GM18867 (cell line): ENCODE measurements around the gene KSR2.
A peak's percentile ranks its signal among the peaks of the same experiment; 100 is the strongest.
"Not testable (repeated sequence)": the region's sequence is repeated elsewhere in the genome, so short reads cannot be mapped to it uniquely, and the experiment has no call there.

Source experiments
- ATAC-seq: cut with Tn5 transposase; IDR thresholded peaks from one replicate; pipeline ENCODE4 v1.9.1; 2021; ENCODE audit warnings: mild to moderate bottlenecking, moderate library complexity; ENCODE audit not compliant: unreplicated experiment

KSR2 gene

DNA sequence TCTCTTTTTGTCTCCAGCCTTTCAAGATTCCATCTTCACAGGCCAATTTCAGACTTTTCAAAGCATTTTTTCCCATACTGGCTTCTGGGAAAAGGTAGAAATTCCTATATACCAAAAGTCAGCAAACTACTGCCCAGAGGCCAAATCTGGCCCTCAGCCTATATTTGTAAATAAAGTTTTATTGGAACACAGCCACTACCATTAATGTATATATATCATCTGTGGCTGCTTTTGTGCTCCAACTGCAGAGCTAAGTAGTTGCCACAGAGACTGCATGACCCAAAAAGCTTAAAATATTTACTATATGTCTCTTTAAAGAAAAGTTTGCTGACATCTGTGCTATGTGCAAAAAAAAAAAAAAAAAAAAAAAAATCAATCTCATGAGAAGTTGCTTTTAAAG, 76.3 kb downstream of the KSR2 start:
- ATAC-seq = no peak

DNA sequence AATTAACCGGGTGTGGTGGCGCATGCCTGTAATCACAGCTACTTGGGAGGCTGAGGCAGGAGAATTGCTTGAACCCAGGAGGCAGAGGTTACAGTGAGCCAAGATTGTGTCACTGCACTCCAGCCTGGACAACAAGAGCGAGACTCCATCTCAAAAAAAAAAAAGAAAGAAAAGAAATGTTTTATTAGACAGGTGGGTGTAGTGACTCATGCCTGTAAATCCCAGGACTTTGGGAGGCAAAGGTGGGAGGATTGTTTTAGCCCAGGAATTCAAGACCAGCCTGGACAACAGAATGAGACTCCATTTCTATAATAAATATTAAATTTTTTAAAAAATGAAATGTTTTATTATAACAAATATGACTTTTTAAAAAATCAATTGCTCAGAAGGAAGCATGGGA, 77.5 kb downstream of the KSR2 start:
- ATAC-seq = not testable (repeated sequence)

DNA sequence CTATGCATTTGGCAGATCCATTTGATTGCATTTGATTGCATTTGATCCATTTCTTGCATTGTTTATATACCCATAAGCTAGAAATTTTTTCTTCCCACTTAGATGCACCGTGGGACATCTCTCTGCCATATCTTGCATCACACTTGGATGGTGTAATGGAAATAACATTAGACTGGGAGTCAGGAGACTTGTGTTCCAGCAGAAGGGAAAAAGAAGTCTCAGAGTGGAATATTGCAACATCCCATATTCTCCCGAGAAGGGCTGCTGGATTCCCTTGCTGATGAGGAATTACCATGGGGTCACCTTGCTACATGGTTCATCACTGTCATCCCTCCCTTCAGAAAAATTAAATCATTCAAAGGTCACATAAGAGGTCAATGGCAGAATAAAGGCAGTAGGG, 78.1 kb downstream of the KSR2 start:
- no peak for ATAC-seq

DNA sequence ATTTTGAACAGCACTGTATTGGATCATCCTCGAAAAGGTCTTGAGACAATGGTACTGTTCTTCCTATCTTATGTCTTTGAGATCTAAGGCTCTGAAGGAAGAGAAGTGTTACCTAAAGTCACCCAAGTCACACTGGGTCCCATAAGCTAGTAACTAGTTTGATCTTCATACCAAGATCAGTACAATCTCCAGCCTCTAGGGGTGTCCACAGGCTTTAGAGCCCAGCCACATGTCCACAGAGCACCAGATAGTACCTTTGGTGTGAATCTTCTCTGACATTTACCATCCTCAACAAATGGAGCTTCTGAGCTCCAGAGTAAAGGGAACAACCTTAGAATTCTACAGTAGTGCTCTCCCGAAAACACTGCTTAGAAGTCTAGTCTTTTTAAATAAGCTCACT, 78.7 kb downstream of the KSR2 start:
- no peak for ATAC-seq

DNA sequence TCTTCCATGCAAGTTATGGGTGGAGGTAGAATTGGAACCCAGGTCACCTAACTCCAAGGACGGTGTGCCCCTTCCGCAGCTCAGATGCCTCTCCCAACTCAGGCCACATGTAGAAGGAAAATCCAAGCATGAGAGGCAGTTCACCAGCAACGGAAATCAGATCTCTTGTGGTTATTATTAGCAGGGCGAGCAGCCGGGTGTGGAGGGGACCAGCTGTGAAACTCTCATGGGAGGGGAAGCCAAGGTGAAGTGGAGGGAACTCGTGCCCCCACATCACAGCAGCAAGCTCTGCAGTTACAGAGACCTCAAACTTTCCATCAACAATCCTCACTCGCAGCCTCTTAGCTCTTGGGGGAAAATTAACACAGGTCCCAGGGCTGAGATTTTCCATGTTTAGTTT, 79.7 kb downstream of the KSR2 start:
- no peak for ATAC-seq

DNA sequence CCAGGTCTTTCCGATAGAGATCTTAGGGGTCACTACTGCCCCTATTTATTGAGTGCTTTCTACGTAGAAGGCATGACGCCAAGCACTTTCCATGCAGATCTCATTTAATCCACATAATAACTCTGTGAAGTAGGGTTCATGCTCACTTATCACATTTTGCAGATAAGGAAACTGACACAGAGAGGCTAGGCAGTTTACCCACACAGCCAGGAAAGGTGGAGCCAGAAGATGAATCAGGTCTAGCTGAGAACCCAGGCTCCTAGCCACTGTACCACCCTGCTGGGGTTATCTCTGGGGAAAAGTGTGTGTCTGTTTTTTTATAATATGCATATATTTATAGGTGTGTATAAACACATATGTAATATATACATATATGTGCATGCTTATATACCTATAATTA, 83.6 kb downstream of the KSR2 start:
- ATAC-seq = no peak

DNA sequence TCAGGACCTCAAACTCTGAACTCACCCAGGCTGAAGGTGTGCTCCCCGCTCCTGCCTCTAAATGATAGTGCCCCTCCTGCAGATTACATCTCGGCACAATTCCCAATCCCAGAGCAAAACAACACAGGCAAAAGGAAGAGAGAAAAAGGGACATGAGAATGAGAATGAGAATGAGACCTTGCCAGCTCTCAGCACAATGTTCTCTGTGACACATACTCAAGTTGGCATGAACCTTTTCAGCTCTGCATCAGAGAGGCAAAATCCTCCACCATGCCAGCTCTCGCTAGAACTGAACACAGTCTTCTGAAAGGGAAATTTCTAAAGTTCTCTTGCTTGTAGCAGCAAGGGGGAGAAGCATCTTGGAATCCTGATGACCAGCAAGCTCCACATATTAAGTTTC, 84.6 kb downstream of the KSR2 start:
- no peak for ATAC-seq

DNA sequence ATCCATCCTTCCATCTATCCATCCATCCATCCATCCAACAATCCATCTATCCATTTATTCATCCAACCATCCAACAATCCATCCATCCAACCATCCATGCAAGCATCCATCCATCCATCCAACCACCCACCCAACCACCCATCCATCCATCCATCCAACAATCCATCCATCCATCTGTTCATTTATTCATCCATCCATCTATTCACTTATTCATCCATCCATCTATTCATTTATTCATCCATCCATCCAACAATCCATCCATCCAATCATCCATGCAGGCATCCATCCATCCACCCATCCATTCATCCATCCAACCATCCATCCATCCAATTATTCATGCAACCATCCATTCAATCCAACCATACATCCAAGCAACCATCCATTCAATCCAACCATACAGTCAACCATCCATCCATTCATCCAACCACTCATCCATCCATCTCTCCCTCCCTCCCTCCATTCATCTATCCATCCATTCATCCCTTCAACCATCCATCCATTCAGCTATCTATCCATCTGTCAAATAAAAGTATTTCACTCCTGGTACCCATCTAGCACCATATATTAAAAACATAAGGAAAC, 86.1 kb downstream of the KSR2 start:
- no peak for ATAC-seq

DNA sequence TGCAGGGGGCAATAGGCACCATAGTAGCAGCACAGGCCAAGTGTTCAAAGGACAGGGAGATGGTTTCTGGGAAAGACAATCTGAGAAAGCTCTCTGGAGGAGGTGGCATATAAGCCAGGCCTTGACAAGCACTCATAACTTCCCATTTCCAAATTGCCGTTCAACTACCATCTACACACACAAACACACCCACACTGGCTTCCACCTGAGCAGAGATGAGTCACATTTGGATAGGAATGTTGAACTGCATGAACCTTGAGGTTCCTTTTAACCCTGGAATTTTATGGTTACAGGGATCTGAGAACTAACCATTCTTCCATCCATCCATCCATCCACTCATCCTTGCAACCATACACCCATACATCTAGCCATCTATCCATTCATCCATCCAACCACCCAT, 86.6 kb downstream of the KSR2 start:
- no peak for ATAC-seq

DNA sequence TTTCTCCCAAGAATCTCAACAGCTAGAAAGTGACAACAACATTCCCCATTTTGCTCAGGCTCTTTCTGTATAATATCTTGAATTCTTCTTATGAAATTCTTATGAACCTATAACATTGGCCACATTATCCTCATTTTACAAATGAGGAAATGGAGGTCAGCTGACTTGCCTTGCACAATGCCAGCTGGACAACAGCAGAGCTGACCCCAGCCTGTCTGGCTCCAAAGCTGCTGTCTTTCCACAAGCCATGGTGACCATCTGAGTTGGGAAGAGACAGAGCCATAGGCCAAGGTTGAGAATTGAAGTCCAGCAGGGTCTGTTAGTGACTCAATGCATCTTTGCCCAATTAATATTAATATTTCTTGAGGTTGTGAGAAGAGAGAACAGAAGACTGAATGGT, 87.3 kb downstream of the KSR2 start:
- no peak for ATAC-seq

DNA sequence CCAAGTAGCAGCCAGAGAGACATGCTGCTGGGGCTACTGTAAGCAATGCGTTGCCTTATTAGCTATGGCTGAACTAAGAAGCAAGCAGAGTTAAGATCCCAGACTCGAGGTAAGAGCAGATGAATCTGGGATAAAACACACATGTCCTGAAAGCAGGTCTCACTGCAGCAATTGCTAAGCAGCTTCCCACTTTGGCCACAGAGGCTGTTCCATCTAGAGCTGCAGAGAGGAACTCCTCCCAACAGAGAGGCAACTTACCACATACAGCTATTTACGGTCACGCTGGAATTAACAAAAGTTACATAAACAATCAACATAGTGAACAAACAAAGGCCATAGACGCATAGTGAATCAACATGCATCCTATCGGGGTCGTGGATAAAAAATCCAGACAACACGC, 90.2 kb downstream of the KSR2 start:
- ATAC-seq = no peak

DNA sequence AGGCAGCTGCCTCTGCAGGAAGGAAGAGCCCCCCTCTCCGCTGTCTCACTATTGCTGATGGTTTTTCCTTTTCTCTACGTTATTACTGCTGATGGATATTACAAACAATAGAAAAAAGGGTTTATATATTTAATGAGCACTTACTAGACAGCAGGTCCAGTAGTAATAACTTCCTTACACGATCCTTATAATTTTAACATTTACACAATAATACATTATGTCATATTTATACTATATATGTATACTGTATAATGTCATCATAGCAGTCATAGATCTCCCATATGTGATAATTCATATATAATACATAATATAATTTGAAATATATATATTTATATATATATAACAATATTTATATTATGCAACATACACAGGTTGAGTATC, 92.4 kb downstream of the KSR2 start:
- ATAC-seq = no peak

DNA sequence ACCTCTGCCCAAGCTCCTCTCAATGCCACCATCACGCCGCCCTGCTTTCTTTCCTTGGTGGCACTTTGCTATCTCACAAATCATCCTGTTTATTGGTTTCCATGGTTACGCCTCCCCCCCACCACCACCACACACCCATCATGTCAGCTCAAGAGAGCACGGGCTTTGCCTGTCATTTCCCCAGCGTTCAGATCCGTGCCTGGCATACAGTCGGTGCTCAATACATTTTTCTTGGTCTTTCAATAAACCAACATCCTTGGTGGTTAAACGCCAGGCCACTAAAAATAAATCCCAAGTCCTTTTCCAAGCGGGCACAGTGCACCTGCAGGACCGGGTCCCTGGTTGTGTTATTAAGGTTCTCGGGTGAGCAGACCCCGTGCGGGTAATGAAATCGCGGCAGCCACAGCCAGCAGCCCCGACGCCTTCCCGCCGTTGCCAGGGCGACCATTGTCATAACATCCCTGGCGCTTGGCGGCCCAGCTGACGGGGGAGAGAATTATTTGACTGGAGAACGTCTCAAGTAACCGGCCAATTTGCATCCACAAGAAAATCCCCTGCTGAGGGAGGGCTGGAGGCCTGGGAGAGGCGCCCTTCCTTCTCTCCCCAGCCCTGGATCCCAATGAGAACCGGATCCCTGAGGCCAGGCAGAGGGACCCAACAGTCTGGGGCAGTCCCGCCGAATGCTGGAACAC, 92.9 kb downstream of the KSR2 start:
- no peak for ATAC-seq

DNA sequence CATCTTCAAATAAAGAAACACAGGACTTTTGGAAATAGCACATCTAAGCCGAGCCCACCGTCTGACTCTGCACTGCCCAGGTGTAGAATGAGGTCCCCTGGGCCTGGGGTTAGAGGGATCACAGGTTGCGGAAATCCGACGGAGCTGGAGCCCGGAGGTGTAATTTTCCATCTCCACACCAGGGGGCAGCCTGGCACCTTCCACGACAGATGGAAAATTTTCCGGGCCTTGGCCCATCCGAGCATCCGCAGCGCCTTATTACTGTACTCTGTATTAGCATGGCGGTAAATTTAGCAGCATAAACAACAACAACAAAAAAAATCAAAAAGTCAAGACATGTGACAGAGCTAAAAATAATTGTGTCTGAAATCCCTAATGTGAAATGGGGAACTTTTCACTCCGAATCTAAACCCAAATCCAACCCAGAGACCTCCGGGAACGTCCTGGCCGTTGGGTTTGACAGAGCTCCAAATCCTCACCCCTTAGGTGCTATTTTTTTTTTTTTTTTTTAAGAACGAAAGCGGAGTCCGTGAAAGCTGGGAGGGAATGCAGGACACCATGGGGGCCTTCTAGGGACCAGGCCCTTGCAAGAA, 93.9 kb downstream of the KSR2 start:
- ATAC-seq = peak; percentile 51

DNA sequence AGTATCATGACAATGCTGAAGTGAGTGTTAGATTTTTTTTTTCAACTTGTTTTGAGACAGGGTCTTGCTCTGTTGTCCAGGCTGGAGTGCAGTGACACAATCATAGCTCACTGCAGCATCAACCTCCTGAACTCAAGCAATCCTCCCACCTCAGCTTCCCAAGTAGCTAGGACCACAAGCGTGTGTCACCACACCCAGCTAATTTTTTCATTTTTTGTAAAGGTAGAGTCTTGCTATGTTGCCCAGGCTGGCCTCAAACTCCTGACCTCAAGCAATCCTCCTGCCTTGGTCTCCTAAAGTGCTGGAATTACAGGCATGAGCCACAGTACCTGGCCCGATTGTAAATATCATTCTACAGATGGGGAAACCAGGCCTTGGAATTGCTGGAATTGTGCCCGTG, 94.6 kb downstream of the KSR2 start:
- ATAC-seq = not testable (repeated sequence)

DNA sequence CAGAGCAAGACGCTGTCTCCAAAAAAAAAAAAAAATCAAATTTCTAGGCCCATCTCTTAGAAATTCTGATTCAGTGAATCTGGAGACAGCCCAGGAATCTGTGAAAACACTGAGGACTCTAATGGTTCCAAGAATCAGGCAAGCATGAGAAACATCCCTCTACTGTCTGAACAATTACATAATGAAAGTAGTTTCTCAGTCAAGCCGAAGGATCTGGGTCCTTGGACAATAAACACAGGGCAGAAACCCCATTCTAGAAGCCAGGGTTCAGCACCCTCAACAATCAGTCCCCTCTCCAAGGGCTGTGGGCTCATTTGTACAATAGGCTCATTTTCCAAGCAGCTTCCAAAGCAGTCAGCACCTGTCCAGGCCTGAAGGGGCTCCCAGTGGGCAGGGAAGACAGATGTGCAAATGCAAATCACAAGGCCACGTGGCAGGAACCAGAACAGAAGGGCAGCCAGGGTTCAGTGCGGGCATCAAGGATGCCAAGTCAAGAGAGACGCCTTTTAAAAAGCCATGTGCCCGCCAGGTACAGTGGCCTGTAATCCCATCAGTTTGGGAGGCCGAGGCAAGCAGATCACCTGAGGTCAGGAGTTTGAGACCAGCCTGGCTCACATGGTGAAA, 96.1 kb downstream of the KSR2 start:
- no peak for ATAC-seq

DNA sequence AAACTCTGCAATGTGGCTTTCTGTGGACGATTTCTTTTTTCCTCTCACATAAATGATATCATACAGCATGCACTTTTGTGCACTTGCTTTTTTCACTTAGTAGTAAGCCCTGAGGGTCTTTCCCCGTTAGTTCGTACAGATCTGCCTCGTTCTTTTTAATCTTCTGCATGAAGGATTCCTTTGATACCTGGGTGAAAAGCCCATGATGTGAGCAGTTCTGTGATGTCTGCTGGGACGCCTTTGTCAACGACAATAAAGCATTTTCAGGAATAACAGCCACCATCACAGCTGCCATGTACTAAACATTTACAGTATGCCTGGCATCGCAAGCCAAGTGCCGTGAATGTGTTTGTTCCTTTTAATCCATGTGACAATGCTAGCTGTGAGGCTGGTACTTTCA, 99.2 kb downstream of the KSR2 start:
- no peak for ATAC-seq

DNA sequence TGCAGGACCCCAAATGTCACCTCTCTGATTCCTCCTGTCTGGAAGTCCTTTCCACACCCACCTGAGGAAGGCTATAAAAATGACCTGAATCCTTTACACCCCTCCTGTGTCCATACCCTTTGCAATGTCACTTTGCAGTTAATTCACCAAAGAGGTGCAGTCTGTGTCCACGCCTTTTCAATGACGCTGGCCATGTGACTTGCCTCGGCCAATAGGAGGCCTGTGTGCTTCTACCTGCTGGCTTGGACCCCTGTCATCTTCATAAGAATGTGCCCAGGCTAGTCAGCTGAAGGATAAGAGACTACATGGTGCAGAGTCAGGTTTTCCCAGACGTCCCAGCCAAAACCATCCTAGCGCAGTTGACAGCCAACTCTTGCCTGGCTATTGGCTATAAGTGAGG, 101.4 kb downstream of the KSR2 start:
- ATAC-seq = no peak

DNA sequence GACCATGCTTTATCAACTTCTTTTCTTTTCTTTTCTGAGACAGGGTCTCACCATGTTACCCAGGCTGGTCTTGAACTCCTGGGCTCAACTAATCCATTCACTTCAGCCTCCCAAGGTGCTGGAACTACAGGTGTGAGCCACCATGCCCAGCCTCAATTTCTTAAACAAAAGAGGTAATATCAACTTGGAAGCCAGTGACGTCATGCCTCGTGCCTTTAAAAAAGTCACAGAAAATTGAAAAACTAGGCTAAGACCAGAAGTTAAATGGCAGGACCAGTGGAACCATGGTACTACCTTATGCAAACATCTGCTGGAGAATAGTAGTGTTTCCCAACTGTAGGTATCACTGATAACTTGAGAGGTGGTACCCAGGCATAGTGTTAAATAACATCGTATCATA, 103.3 kb downstream of the KSR2 start:
- ATAC-seq = no peak

DNA sequence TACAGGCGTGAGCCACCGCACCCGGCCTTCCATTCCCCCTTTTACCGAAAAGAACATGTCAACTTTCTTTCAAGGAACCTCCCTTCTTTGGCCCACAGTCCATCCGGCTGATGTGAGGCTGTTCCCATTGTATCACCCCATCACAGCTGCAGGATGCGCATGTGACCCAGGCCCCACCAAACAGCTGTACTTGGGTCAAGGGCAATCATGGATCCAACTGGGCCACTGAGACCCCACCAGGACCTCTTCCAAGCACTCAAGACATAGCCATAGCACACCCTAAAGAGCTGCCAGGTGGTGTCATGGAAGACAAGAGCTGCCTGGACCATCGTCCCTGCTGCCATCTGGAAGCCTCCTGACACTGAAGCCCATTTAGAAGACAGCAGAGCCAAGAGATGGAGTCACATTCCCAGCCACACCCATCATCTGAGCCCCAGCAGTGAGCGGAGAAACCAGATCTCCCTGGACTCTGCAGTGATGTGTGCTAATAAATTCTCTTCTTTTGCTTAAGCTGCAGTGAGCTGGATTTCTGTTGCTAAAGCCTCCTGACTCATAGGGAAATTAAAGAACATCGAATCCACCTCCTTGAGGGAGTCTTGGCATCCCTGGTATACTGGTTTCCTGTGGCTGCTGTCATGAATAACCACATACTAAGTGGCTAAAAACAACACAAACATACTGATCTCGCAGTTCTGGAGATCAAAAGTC, 105.6 kb downstream of the KSR2 start:
- no peak for ATAC-seq

DNA sequence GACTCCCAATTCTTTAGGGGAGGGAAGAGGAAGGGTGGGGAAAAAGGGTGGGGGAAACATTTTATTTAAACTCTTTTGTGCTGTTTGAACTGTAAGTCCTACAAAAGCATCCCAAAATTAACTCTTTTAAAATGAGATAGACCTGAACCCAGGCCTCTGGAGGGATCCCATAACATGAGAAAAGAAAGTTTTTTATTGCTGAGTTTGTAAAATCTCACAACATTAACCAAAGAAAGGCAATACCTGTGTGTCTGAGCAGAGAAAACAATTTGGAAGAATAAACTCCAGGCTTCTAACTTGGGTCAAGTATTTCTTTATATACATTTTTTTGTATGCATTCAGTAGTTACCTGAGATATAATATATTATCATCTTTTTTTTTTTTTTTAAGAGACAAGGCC, 107.1 kb downstream of the KSR2 start:
- no peak for ATAC-seq
